CD4-positive, alpha-beta T cell treated with Interleukin-1 beta for 1 hour (primary cell): ENCODE measurements around the gene ARL13A.
"Not testable (repeated sequence)": the region's sequence is repeated elsewhere in the genome, so short reads cannot be mapped to it uniquely, and the experiment has no call there.

Experiments used
- DNase-seq, 2 donors: peaks; one replicate each; pipeline ENCODE4 v3.0.0-alpha.2; 2020 to 2022

ARL13A gene

GRCh38 chrX:100969408-100969807 lies at the start of gene ARL13A:
Gene ARL13A (plus strand): TSS chrX:100969708. CDS start chrX:100973690, 3,982 bp downstream.
- no peak for DNase-seq

GRCh38 chrX:100924375-100924774 lies 45.1 kb upstream of the ARL13A start:
- DNase-seq = no peak

- DNase-seq = no peak
These were observed 43.1 kb upstream of the ARL13A start for GRCh38 chrX:100926453-100926852.

- DNase-seq = peak; percentile 17 to 32
These were observed 40.6 kb upstream of the ARL13A start, which contains the start of gene XKRX for GRCh38 chrX:100928660-100929613. Gene XKRX (minus strand): TSS chrX:100928917. CDS start chrX:100928304, 613 bp downstream.

- DNase-seq = no peak
These were observed 38.1 kb upstream of the ARL13A start for GRCh38 chrX:100931218-100931924.

- no peak for DNase-seq
These were observed 37.6 kb upstream of the ARL13A start for GRCh38 chrX:100931925-100932285.

- DNase-seq = no peak
These were observed 33.7 kb upstream of the ARL13A start for GRCh38 chrX:100935767-100936166.

GRCh38 chrX:100939333-100939732 lies 30.2 kb upstream of the ARL13A start:
- no peak for DNase-seq

- DNase-seq = no peak
These were observed 24.9 kb upstream of the ARL13A start for GRCh38 chrX:100944601-100945000.

- DNase-seq = no peak
These were observed 23.1 kb upstream of the ARL13A start for GRCh38 chrX:100946299-100946927.

- DNase-seq = no peak
These were observed 21.0 kb upstream of the ARL13A start for GRCh38 chrX:100948557-100948956.

- no peak for DNase-seq
These were observed 6.7 kb upstream of the ARL13A start for GRCh38 chrX:100962811-100963210.

- no peak for DNase-seq
These were observed 5.1 kb upstream of the ARL13A start for GRCh38 chrX:100964362-100964761.

- DNase-seq = no peak
These were observed 428 bp downstream of the ARL13A start for GRCh38 chrX:100969936-100970335.

- DNase-seq = no peak
These were observed 3.9 kb downstream of the ARL13A start for GRCh38 chrX:100973411-100973810.

GRCh38 chrX:100975212-100975611 lies 5.7 kb downstream of the ARL13A start:
- no peak for DNase-seq

- DNase-seq = no peak
These were observed 6.7 kb downstream of the ARL13A start for GRCh38 chrX:100976211-100976610.

GRCh38 chrX:100979881-100980607 lies 10.5 kb downstream of the ARL13A start:
- DNase-seq = no peak

GRCh38 chrX:100980608-100981497 lies 11.3 kb downstream of the ARL13A start:
- no peak for DNase-seq

- not testable (repeated sequence) for DNase-seq
These were observed 12.0 kb downstream of the ARL13A start for GRCh38 chrX:100981498-100981845.

GRCh38 chrX:100984818-100985217 lies 15.3 kb downstream of the ARL13A start:
- no peak for DNase-seq

- DNase-seq = no peak
These were observed 20.6 kb downstream of the ARL13A start for GRCh38 chrX:100990139-100990538.
